C4-2B (cell line): ENCODE results near the gene RMND1.

ENCODE experiments used
- ZFX ChIP-seq: fragments of 450-650 bp; IDR thresholded peaks from 2 replicates; pipeline ENCODE4 v1.6.1; 2017
- TF ChIP-seq, protein P1 (sequence below): fragments of 450-650 bp; conservative IDR thresholded peaks from 2 replicates; pipeline ENCODE4 v1.5.1; 2017; ENCODE audit warnings: mild to moderate bottlenecking

DNA sequence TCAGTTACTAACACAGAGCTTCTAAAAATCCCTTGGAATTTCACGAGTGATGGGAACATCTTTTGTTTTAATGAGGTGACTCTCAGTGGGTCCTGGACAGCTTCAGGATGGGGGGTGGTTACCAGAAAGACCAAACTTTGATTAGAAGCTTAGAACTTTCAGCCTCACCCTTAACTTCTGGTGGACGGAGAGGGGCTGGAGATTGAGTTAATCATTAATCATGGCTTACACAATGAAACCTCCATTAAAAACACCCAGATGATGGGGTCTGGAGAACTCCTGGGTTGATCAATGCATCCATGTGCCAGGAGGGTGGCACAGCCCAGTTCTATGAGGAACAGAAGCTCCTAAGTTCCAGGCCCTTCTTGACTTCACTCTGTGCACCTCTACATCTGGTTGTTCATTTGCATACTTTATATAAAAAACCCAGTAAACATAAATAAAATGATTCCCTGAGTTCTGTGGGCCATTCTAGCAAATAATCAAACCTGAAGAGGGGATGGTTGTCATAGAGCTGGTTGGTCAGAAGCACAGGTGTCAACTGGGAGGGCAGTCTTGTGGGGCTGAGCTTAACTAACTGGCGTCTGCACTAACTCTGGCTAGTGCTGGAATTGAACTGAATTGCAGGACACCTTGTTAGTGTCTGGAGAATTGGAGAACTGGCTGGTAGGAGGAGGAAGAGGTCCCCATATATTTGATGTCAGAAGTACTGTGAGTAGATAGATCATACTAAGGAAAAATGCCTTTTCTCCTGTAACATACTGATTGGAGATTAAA, 10.3 kb downstream of the RMND1 start:
- TF ChIP-seq, protein P1, sequence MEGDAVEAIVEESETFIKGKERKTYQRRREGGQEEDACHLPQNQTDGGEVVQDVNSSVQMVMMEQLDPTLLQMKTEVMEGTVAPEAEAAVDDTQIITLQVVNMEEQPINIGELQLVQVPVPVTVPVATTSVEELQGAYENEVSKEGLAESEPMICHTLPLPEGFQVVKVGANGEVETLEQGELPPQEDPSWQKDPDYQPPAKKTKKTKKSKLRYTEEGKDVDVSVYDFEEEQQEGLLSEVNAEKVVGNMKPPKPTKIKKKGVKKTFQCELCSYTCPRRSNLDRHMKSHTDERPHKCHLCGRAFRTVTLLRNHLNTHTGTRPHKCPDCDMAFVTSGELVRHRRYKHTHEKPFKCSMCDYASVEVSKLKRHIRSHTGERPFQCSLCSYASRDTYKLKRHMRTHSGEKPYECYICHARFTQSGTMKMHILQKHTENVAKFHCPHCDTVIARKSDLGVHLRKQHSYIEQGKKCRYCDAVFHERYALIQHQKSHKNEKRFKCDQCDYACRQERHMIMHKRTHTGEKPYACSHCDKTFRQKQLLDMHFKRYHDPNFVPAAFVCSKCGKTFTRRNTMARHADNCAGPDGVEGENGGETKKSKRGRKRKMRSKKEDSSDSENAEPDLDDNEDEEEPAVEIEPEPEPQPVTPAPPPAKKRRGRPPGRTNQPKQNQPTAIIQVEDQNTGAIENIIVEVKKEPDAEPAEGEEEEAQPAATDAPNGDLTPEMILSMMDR, result no peak
- no peak for TF ChIP-seq ZFX
